GM21515 (cell line): ENCODE results near the gene OCSTAMP.

Experiments used
- ATAC-seq: cut with Tn5 transposase; IDR thresholded peaks from one replicate; pipeline ENCODE4 v1.9.1; 2021; ENCODE audit not compliant: unreplicated experiment

The OCSTAMP gene

GRCh38 chr20:46520976-46521579 is 29.4 kb downstream of the OCSTAMP start:
- no peak for ATAC-seq

- ATAC-seq = no peak
Observed at GRCh38 chr20:46520540-46520939, 29.9 kb downstream of the OCSTAMP start.

GRCh38 chr20:46519471-46520068 is 30.9 kb downstream of the OCSTAMP start:
- no peak for ATAC-seq

GRCh38 chr20:46512943-46513844 is 37.3 kb downstream of the OCSTAMP start, which contains the start of gene ZNF334:
Gene ZNF334 (minus strand): TSS chr20:46513559. CDS start chr20:46512102, 1,457 bp downstream.
- no peak for ATAC-seq

GRCh38 chr20:46509523-46509922 is 40.9 kb downstream of the OCSTAMP start:
- ATAC-seq = no peak

GRCh38 chr20:46507760-46508407 is 42.6 kb downstream of the OCSTAMP start:
- no peak for ATAC-seq

GRCh38 chr20:46505506-46505905 is 44.9 kb downstream of the OCSTAMP start:
- ATAC-seq = no peak

- no peak for ATAC-seq
Observed at GRCh38 chr20:46501961-46502360, 48.5 kb downstream of the OCSTAMP start.

- ATAC-seq = no peak
Observed at GRCh38 chr20:46501337-46501942, 49.0 kb downstream of the OCSTAMP start.

- no peak for ATAC-seq
Observed at GRCh38 chr20:46494077-46494476, 56.4 kb downstream of the OCSTAMP start.

GRCh38 chr20:46491354-46491753 is 59.1 kb downstream of the OCSTAMP start:
- ATAC-seq = no peak
